B cell (primary cell): ENCODE results near the gene C4BPA. TPM values are rescaled to one million over a fixed set of nuclear protein-coding genes. Genes with fewer than 3 reads are reported as not detected.

ENCODE experiments used
- ATAC-seq: fragments of 200-7000 bp; cut with Tn5 transposase; one replicate; pipeline ENCODE4 v1.10.0; 2021; ENCODE audit warnings: low read depth, mild to moderate bottlenecking, moderate number of reproducible peaks, moderate library complexity
- CTCF ChIA-PET: fragments of 350-600 bp; sonication (Branson Sonifier 250); formaldehyde crosslinking; loops from one replicate; lab custom pipeline; 2021; ENCODE audit warnings: antibody characterized with exemption, inconsistent platforms; lab: Charles Lee
- POLR2A ChIA-PET: fragments of 350-600 bp; sonication (Branson Sonifier 250); formaldehyde crosslinking; loops from one replicate; lab custom pipeline; 2021; ENCODE audit warnings: antibody characterized with exemption; lab: Charles Lee
- DNase-seq: peaks from one replicate; pipeline ENCODE4 v3.0.0; 2013
- H2AFZ ChIP-seq: 2 replicates; pipeline ENCODE4 v1.6.1; 2012; ENCODE audit warnings: mild to moderate bottlenecking, low read depth, low read length; ENCODE audit not compliant: insufficient read depth, poor library complexity, severe bottlenecking
- H3K27ac ChIP-seq, 2 donors: 1 replicate in 1 of 2; 2 replicates in 1 of 2; pipeline ENCODE4 v1.5.1; 2012 to 2013; ENCODE audit warnings: low read length in 2 of 2, mild to moderate bottlenecking in 2 of 2, moderate library complexity in 1 of 2
- H3K27me3 ChIP-seq, 4 experiments: fragments of 200-600 bp in 1 of 4; sonication (generic) in 1 of 4; replicated peaks in 1 of 4; 1 replicate in 2 of 4; 2 replicates in 2 of 4; pipeline versions ENCODE4 v1.6.1 to v1.7.0; 2013 to 2016; ENCODE audit warnings: low read length in 3 of 4, mild to moderate bottlenecking in 2 of 4, mixed read lengths in 1 of 4, moderate library complexity in 1 of 4; ENCODE audit not compliant: insufficient read depth in 4 of 4, control insufficient read depth in 3 of 4; ENCODE audit errors: control extremely low read depth in 1 of 4
- H3K36me3 ChIP-seq, 2 experiments: replicated peaks in 1 of 2; 1 replicate in 1 of 2; 2 replicates in 1 of 2; pipeline versions ENCODE4 v1.6.1 to v1.7.1; 2013; ENCODE audit warnings: low read length in 1 of 2; ENCODE audit not compliant: insufficient read depth in 2 of 2, control insufficient read depth in 1 of 2; ENCODE audit errors: control extremely low read depth in 1 of 2, extremely low read depth in 1 of 2
- H3K4me1 ChIP-seq, 2 donors: fragments of 200-600 bp in 1 of 2; sonication (generic) in 1 of 2; 1 replicate in 1 of 2; 2 replicates in 1 of 2; pipeline versions ENCODE4 v1.5.1 to v1.6.1; 2013 to 2017; ENCODE audit warnings: low read length in 2 of 2; ENCODE audit not compliant: control insufficient read depth in 2 of 2, insufficient read depth in 2 of 2
- H3K4me2 ChIP-seq: replicated peaks from 2 replicates; pipeline ENCODE3; 2012; ENCODE audit warnings: mild to moderate bottlenecking, low read depth, low read length; ENCODE audit not compliant: poor library complexity, severe bottlenecking
- H3K4me3 ChIP-seq, 5 experiments: fragments of 200-600 bp in 1 of 5; sonication (generic) in 1 of 5; 1 replicate in 3 of 5; 2 replicates in 2 of 5; pipeline versions ENCODE4 v1.5.1 to v1.7.0; 2011 to 2016; ENCODE audit warnings: low read length in 4 of 5, mild to moderate bottlenecking in 4 of 5, low read depth in 2 of 5, control low read depth in 1 of 5, moderate library complexity in 1 of 5; ENCODE audit not compliant: insufficient read depth in 1 of 5; ENCODE audit errors: control extremely low read depth in 1 of 5, extremely low read depth in 1 of 5
- H3K79me2 ChIP-seq: fragments of 200-600 bp; sonication (generic); one replicate; pipeline ENCODE4 v1.6.0; 2016; ENCODE audit warnings: low read length; ENCODE audit not compliant: control insufficient read depth, insufficient read depth
- H3K9ac ChIP-seq: fragments of 200-600 bp; sonication (generic); 2 replicates; pipeline ENCODE4 v1.6.1; 2017; ENCODE audit warnings: mild to moderate bottlenecking, low read length, moderate library complexity
- H3K9me3 ChIP-seq, 3 donors: one replicate each; pipeline versions ENCODE4 v1.6.1 to v1.7.1; 2013; ENCODE audit warnings: low read length in 2 of 3; ENCODE audit not compliant: control insufficient read depth in 2 of 3, insufficient read depth in 1 of 3; ENCODE audit errors: control extremely low read depth in 1 of 3
- H4K20me1 ChIP-seq: 2 replicates; pipeline ENCODE4 v1.6.0; 2012; ENCODE audit warnings: mild to moderate bottlenecking, low read length; ENCODE audit not compliant: insufficient read depth, control insufficient read depth, poor library complexity, severe bottlenecking
- H3K27ac Mint-ChIP-seq: one replicate; pipeline ENCODE4 v1.8.0; 2021; ENCODE audit warnings: mixed read lengths
- H3K27me3 Mint-ChIP-seq: one replicate; pipeline ENCODE4 v1.8.0; 2021; ENCODE audit warnings: mixed read lengths
- H3K4me1 Mint-ChIP-seq: one replicate; pipeline ENCODE4 v1.8.0; 2021; ENCODE audit warnings: mixed read lengths
- H3K4me3 Mint-ChIP-seq: one replicate; pipeline ENCODE4 v1.8.0; 2021; ENCODE audit warnings: mixed read lengths
- H3K9me3 Mint-ChIP-seq: one replicate; pipeline ENCODE4 v1.8.0; 2022; ENCODE audit warnings: mixed read lengths; ENCODE audit not compliant: insufficient read depth
- EZH2 ChIP-seq: IDR thresholded peaks from 2 replicates; pipeline ENCODE4 v1.6.1; 2012; ENCODE audit warnings: borderline replicate concordance, low read depth, mild to moderate bottlenecking, moderate library complexity, low read length; ENCODE audit not compliant: insufficient read depth, poor library complexity, severe bottlenecking
- WGBS: methylation state at CpG from one replicate; pipeline ENCODE4 v1.1.5; 2013; ENCODE audit warnings: missing lambda C conversion rate; ENCODE audit not compliant: insufficient coverage; 5-methylcytosine and 5-hydroxymethylcytosine counted together
- intact Hi-C: fragments of 100-400 bp; cut with micrococcal nuclease; formaldehyde crosslinking; loops from one replicate; pipeline ENCODE4 v1.10.0; 2022
- polyA plus RNA-seq: library from polyadenylated mRNA; depleted of rRNA; stranded (reverse); fragments of >200 nt; gene quantifications from 2 replicates; pipeline ENCODE4 v1.2.3, GENCODE V29; 2012
- total RNA-seq, 2 donors: library from RNA; stranded (reverse); fragments of 120-200 nt in 1 of 2; gene quantifications; 1 replicate in 1 of 2; 2 replicates in 1 of 2; pipeline versions ENCODE4 v1.2.3 to v1.2.4, GENCODE V29; 2013 to 2022
- TF ChIP-seq, protein P1 (sequence below): fragments of 200-600 bp; IDR thresholded peaks from one replicate; pipeline ENCODE4 v1.8.0; 2022; ENCODE audit warnings: antibody characterized with exemption, mild to moderate bottlenecking

The C4BPA gene
- total and polyA plus RNA-seq, 2 donors (not counting 1 experiment from before 2014, with no cell fraction given), result not detected

DNA sequence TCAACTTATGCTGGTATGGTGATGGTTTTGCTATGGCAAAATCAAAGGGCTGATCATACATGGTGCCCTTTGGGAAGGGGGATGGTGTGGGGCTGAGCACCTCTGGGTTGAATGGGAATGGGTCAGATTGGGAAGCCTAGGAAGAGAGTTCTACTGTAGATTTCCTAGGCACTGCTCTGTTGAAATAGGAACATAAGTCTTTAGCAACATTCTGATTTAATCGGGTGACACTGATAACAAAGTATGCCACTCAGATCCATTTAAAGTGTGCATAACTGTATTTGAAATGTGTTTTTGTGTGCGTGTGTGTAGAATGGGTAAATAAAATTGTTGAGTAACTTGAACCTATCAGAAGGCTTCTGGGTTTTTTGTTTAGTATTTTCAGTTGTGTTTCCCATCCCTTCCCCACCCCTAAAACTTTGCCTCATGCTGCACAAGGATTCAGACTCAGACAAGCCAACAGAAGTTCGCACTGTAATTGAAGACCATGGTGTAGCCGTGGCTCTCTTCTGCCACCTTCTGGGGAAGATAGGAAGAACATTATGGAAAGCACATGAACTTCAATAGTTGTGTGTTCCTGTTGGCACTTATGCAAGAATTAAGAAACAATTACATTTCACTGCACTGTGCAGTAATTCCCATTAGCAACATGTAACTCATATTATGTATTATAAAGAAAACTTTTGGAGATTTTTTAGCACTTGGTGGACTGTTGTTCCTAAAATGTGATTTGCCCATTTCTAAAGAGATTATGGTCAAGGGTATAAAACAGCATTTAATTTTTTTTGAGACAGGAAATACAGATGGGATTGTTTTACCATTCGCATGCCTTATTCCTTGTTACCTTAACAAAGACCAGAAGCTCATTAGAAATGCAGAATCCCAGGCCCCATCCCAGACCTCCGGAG is 26.3 kb upstream of the C4BPA start:
- H3K79me2 ChIP-seq, result no peaks in the 10 kb centered on the region
- H3K36me3 ChIP-seq, result peaks cover 3% of the 10 kb centered on the region in 2 experiments
- no peak overlapping the region for H3K27ac ChIP-seq
- ATAC-seq (peak; percentile 95), DNase-seq (peak; percentile 83)
- peaks cover 1% of the 10 kb centered on the region for H3K4me1 Mint-ChIP-seq
- H3K4me1 ChIP-seq, result no peaks in the 10 kb centered on the region
- H3K9me3 ChIP-seq, result no peaks in the 10 kb centered on the region
- no peak overlapping the region for H3K9ac ChIP-seq
- 0% methylated on average over 2 of the region's 6 CpGs for WGBS
- H2AFZ ChIP-seq, result no peak overlapping the region
- no peaks in the 10 kb centered on the region for H4K20me1 ChIP-seq
- no peak overlapping the region for H3K4me2 ChIP-seq
- no peak overlapping the region for H3K4me3 Mint-ChIP-seq
- H3K27me3 ChIP-seq, result no peaks in the 10 kb centered on the region
- H3K4me3 ChIP-seq, result no peak overlapping the region
- no peaks in the 10 kb centered on the region for H3K9me3 Mint-ChIP-seq
- no peaks in the 10 kb centered on the region for H3K27me3 Mint-ChIP-seq
- intact Hi-C loops, result loop anchor here (1.0 to 5.0 kb wide), 3 partner anchors 27 to 422 kb away; no protein-coding TSS in a partner anchor
- ChIA-PET CTCF (interaction anchor here (0.7 to 13.0 kb wide), 19 partner anchors 9 to 423 kb away, joined by 3 to 209 read pairs (median 6); partner anchors contain the start of genes C4BPB, PFKFB2 and YOD1), POLR2A (no interaction called here)
- H3K27ac Mint-ChIP-seq, result no peak overlapping the region
- TF ChIP-seq, protein P1, sequence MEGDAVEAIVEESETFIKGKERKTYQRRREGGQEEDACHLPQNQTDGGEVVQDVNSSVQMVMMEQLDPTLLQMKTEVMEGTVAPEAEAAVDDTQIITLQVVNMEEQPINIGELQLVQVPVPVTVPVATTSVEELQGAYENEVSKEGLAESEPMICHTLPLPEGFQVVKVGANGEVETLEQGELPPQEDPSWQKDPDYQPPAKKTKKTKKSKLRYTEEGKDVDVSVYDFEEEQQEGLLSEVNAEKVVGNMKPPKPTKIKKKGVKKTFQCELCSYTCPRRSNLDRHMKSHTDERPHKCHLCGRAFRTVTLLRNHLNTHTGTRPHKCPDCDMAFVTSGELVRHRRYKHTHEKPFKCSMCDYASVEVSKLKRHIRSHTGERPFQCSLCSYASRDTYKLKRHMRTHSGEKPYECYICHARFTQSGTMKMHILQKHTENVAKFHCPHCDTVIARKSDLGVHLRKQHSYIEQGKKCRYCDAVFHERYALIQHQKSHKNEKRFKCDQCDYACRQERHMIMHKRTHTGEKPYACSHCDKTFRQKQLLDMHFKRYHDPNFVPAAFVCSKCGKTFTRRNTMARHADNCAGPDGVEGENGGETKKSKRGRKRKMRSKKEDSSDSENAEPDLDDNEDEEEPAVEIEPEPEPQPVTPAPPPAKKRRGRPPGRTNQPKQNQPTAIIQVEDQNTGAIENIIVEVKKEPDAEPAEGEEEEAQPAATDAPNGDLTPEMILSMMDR, result peak; percentile 96
- TF ChIP-seq EZH2, result no peak
